Aorta (tissue), 5 donors: ENCODE measurements around the gene PTRH1. TPM values are rescaled to one million over a fixed set of nuclear protein-coding genes. Genes with fewer than 3 reads are reported as not detected.

Experiments
- ATAC-seq: fragments of 200-7000 bp; cut with Tn5 transposase; one replicate; pipeline ENCODE4 v1.9.1; 2022; ENCODE audit warnings: moderate library complexity; ENCODE audit not compliant: low FRiP score
- DNase-seq, 2 donors: peaks; one replicate each; pipeline ENCODE4 v3.0.0-alpha.2; 2020
- H3K27ac ChIP-seq, 2 donors: one replicate each; pipeline ENCODE4 v1.5.1; 2013; ENCODE audit warnings: low read length in 2 of 2, mild to moderate bottlenecking in 2 of 2, moderate library complexity in 2 of 2, control low read depth in 1 of 2, inconsistent platforms in 1 of 2, low read depth in 1 of 2
- H3K27me3 ChIP-seq, 2 donors: one replicate each; pipeline ENCODE4 v1.6.1; 2013; ENCODE audit warnings: control low read depth in 1 of 2, low read length in 1 of 2, mild to moderate bottlenecking in 1 of 2, moderate library complexity in 1 of 2; ENCODE audit not compliant: insufficient read depth in 2 of 2, control insufficient read depth in 1 of 2
- H3K36me3 ChIP-seq, 2 donors: one replicate each; pipeline ENCODE4 v1.6.1; 2013; ENCODE audit warnings: control low read depth in 1 of 2, low read length in 1 of 2, mild to moderate bottlenecking in 1 of 2; ENCODE audit not compliant: insufficient read depth in 2 of 2, control insufficient read depth in 1 of 2
- H3K4me1 ChIP-seq, 2 donors: one replicate each; pipeline ENCODE4 v1.6.1; 2013; ENCODE audit warnings: low read length in 2 of 2, control low read depth in 1 of 2, mild to moderate bottlenecking in 1 of 2, moderate library complexity in 1 of 2; ENCODE audit not compliant: insufficient read depth in 2 of 2, control insufficient read depth in 1 of 2
- H3K4me3 ChIP-seq, 2 donors: one replicate each; pipeline ENCODE4 v1.5.1; 2013; ENCODE audit warnings: low read length in 2 of 2, control low read depth in 1 of 2, mild to moderate bottlenecking in 1 of 2
- H3K9me3 ChIP-seq: one replicate; pipeline ENCODE4 v1.6.1; 2013; ENCODE audit warnings: mild to moderate bottlenecking, low read length; ENCODE audit not compliant: control insufficient read depth
- WGBS, 2 donors: extraction: QIAGEN DNeasy Blood & Tissue Kit; methylation state at CpG; one replicate each; pipeline ENCODE4 v1.1.7; 2013; 5-methylcytosine and 5-hydroxymethylcytosine counted together
- intact Hi-C, 2 donors: fragments of 100-400 bp; cut with DNase I; formaldehyde crosslinking; loops; one replicate each; pipeline versions ENCODE4 v1.14.2 to v1.15.0; 2022
- polyA plus RNA-seq, 2 donors: library from polyadenylated mRNA; stranded (reverse); fragments of 200-250 nt; gene quantifications; one replicate each; pipeline ENCODE4 v1.2.3, GENCODE V29; 2013
- total RNA-seq, 2 donors: library from RNA; stranded (reverse); fragmentation: NEBNext Ultra II Directional; extraction: Animal tissue kit (Norgen Biotek cat#: 25700); gene quantifications; one replicate each; pipeline ENCODE4 v1.2.1, GENCODE V29; 2021
- donor health status: healthy with polysubstance abuse.
- donor health status: Bipolar disorder and iron deficiency.
- donor health status: DM: no; HTN: no; CAD: no.
- donor health status: DM: no; HTN: no; CAD: no.
- donor health status: DM: yes; HTN: yes; CAD: no.

PTRH1 gene
- total and polyA plus RNA-seq, 4 donors = 9.8 to 23.2 (median 12.2) TPM

GRCh38 chr9:127726871-127727270 lies 11.4 kb upstream of the PTRH1 start:
- no peaks in the 10 kb centered on the region for H3K9me3 ChIP-seq
- intact Hi-C loops = loop anchor here in 1 of 2 donors (10.0 kb wide), 1 partner anchor 222 kb away; no protein-coding TSS in a partner anchor
- DNase-seq = no peak
- no peak overlapping the region for H3K27ac ChIP-seq
- H3K27me3 ChIP-seq = no peaks in the 10 kb centered on the region
- 81 to 86% methylated on average over 8 of the region's 8 CpGs for WGBS, 2 donors
- H3K36me3 ChIP-seq = no peaks in the 10 kb centered on the region
- H3K4me3 ChIP-seq = no peak overlapping the region
- no peaks in the 10 kb centered on the region for H3K4me1 ChIP-seq
- no peak for ATAC-seq

- DNase-seq (peak in 1 of 2 donors; percentile 47), ATAC-seq (no peak)
- no peaks in the 10 kb centered on the region for H3K9me3 ChIP-seq
- H3K36me3 ChIP-seq = no peaks in the 10 kb centered on the region
- 23 to 30% methylated on average over 23 of the region's 23 CpGs for WGBS, 2 donors
- no peak overlapping the region for H3K4me3 ChIP-seq
- no peaks in the 10 kb centered on the region for H3K27me3 ChIP-seq
- H3K4me1 ChIP-seq = no peaks in the 10 kb centered on the region
- H3K27ac ChIP-seq = no peak overlapping the region
- intact Hi-C loops = loop anchor here in 1 of 2 donors (10.0 kb wide), 1 partner anchor 219 kb away; no protein-coding TSS in a partner anchor
Measured at GRCh38 chr9:127724012-127724411, 8.5 kb upstream of the PTRH1 start.

GRCh38 chr9:127723444-127723843 lies 8.0 kb upstream of the PTRH1 start:
- ATAC-seq = no peak
- Histone ChIP-seq H3K27ac (no peak overlapping the region), H3K36me3 (no peaks in the 10 kb centered on the region), H3K27me3 (no peaks in the 10 kb centered on the region), H3K4me1 (no peaks in the 10 kb centered on the region), H3K9me3 (no peaks in the 10 kb centered on the region), H3K4me3 (no peak overlapping the region)
- DNase-seq = no peak
- intact Hi-C loops = loop anchor here in 1 of 2 donors (10.0 kb wide), 1 partner anchor 219 kb away; no protein-coding TSS in a partner anchor
- whole genome bisulfite sequencing, 2 donors = 10 to 27% methylated on average over 5 of the region's 5 CpGs

GRCh38 chr9:127723013-127723412 lies 7.5 kb upstream of the PTRH1 start:
- DNase-seq (no peak), ATAC-seq (no peak)
- no peak overlapping the region for H3K4me3 ChIP-seq
- H3K27ac ChIP-seq = no peak overlapping the region
- 94 to 95% methylated on average over 13 of the region's 13 CpGs for WGBS, 2 donors
- intact Hi-C loops = loop anchor here in 1 of 2 donors (10.0 kb wide), 1 partner anchor 218 kb away; no protein-coding TSS in a partner anchor
- no peaks in the 10 kb centered on the region for H3K27me3 ChIP-seq
- no peaks in the 10 kb centered on the region for H3K4me1 ChIP-seq
- no peaks in the 10 kb centered on the region for H3K9me3 ChIP-seq
- no peaks in the 10 kb centered on the region for H3K36me3 ChIP-seq

- Histone ChIP-seq H3K27me3 (no peaks in the 10 kb centered on the region), H3K4me1 (no peaks in the 10 kb centered on the region), H3K9me3 (no peaks in the 10 kb centered on the region), H3K27ac (no peak overlapping the region), H3K4me3 (no peak overlapping the region), H3K36me3 (no peaks in the 10 kb centered on the region)
- intact Hi-C loops = loop anchor here in 1 of 2 donors (10.0 kb wide), 1 partner anchor 217 kb away; no protein-coding TSS in a partner anchor
- no peak for DNase-seq
- no peak for ATAC-seq
- 78 to 85% methylated on average over 12 of the region's 12 CpGs for WGBS, 2 donors
Measured at GRCh38 chr9:127722055-127722745, 6.7 kb upstream of the PTRH1 start.

GRCh38 chr9:127721391-127721821 lies 5.9 kb upstream of the PTRH1 start:
- H3K4me3 ChIP-seq = no peak overlapping the region
- H3K9me3 ChIP-seq = no peaks in the 10 kb centered on the region
- H3K27ac ChIP-seq = no peak overlapping the region
- H3K27me3 ChIP-seq = no peaks in the 10 kb centered on the region
- ATAC-seq (no peak), DNase-seq (no peak)
- no peaks in the 10 kb centered on the region for H3K36me3 ChIP-seq
- H3K4me1 ChIP-seq = no peaks in the 10 kb centered on the region
- intact Hi-C loops = loop anchor here in 1 of 2 donors (10.0 kb wide), 1 partner anchor 217 kb away; no protein-coding TSS in a partner anchor
- WGBS, 2 donors = 69 to 76% methylated on average over 11 of the region's 11 CpGs

GRCh38 chr9:127720865-127721227 lies 5.4 kb upstream of the PTRH1 start:
- Histone ChIP-seq H3K4me3 (no peak overlapping the region), H3K27me3 (no peaks in the 10 kb centered on the region), H3K4me1 (no peaks in the 10 kb centered on the region), H3K36me3 (no peaks in the 10 kb centered on the region), H3K9me3 (no peaks in the 10 kb centered on the region), H3K27ac (no peak overlapping the region)
- intact Hi-C loops = loop anchor here in 1 of 2 donors (10.0 kb wide), 1 partner anchor 216 kb away; no protein-coding TSS in a partner anchor
- ATAC-seq (no peak), DNase-seq (no peak)

GRCh38 chr9:127720031-127720864 lies 4.8 kb upstream of the PTRH1 start:
- no peaks in the 10 kb centered on the region for H3K36me3 ChIP-seq
- intact Hi-C loops = loop anchor here in 1 of 2 donors (10.0 kb wide), 1 partner anchor 215 kb away; no protein-coding TSS in a partner anchor
- H3K9me3 ChIP-seq = no peaks in the 10 kb centered on the region
- H3K4me3 ChIP-seq = no peak overlapping the region
- 86 to 87% methylated on average over 12 of the region's 12 CpGs for WGBS, 2 donors
- H3K27me3 ChIP-seq = no peaks in the 10 kb centered on the region
- H3K4me1 ChIP-seq = no peaks in the 10 kb centered on the region
- DNase-seq = no peak
- H3K27ac ChIP-seq = no peak overlapping the region
- no peak for ATAC-seq
